Stimulated activated CD8-positive, alpha-beta memory T cell treated with anti-CD3 and anti-CD28 coated beads, Interleukin-7, amount 100 ng/mL, for 24 hours (primary cell): ENCODE measurements around the gene METTL1.

Source experiments
- DNase-seq: peaks from one replicate; pipeline ENCODE4 v3.0.0-alpha.2; 2020; ENCODE audit warnings: low read depth

Gene METTL1

GRCh38 chr12:57767305-57767698 is 4.6 kb downstream of the METTL1 start:
- no peak for DNase-seq

- no peak for DNase-seq
These were observed 5.2 kb downstream of the METTL1 start, which contains the start of gene CYP27B1 for GRCh38 chr12:57766464-57767304. CYP27B1 (minus strand) TSS chr12:57767078; CDS start chr12:57767041, 37 bp downstream.

- DNase-seq: no peak
These were observed 6.0 kb downstream of the METTL1 start for GRCh38 chr12:57765698-57766463.

GRCh38 chr12:57765003-57765697 is 6.8 kb downstream of the METTL1 start:
- DNase-seq: no peak

GRCh38 chr12:57764662-57765002 is 7.3 kb downstream of the METTL1 start:
- no peak for DNase-seq

GRCh38 chr12:57763881-57764661 is 7.8 kb downstream of the METTL1 start:
- DNase-seq: no peak

- no peak for DNase-seq
These were observed 9.4 kb downstream of the METTL1 start for GRCh38 chr12:57762463-57762862.

GRCh38 chr12:57761391-57761998 is 10.4 kb downstream of the METTL1 start:
- DNase-seq: no peak

GRCh38 chr12:57760347-57760982 is 11.4 kb downstream of the METTL1 start:
- DNase-seq: no peak

GRCh38 chr12:57759360-57759980 is 12.4 kb downstream of the METTL1 start:
- DNase-seq: no peak

- no peak for DNase-seq
These were observed 13.1 kb downstream of the METTL1 start for GRCh38 chr12:57758552-57759359.

- DNase-seq: no peak
These were observed 14.1 kb downstream of the METTL1 start for GRCh38 chr12:57757771-57758170.

- DNase-seq: no peak
These were observed 15.2 kb downstream of the METTL1 start for GRCh38 chr12:57756406-57757341.

GRCh38 chr12:57755454-57756372 is 16.2 kb downstream of the METTL1 start:
- no peak for DNase-seq

- DNase-seq: no peak
These were observed 16.8 kb downstream of the METTL1 start for GRCh38 chr12:57755194-57755453.

GRCh38 chr12:57754411-57755193 is 17.3 kb downstream of the METTL1 start, which contains the start of gene MARCHF9:
MARCHF9 (plus strand) TSS chr12:57755103; CDS start chr12:57755529, 426 bp downstream.
- DNase-seq: peak; percentile 69
